ENCODE measurements around the gene BMP2. TPM values are rescaled to one million over a fixed set of nuclear protein-coding genes. Genes with fewer than 3 reads are reported as not detected.
A peak's percentile ranks its signal among the peaks of the same experiment; 100 is the strongest.

BMP2 gene
- polyA plus RNA-seq (ENCODE audit: insufficient read length in 10 of 10) = 1 to 10 TPM; 2.2 to 8.5 (median 2.9) TPM
- long read RNA-seq, donor 1, partial matches to known transcripts = 0 of 2 reads
- long read RNA-seq, donor 1, other reads (novel, unspliced or antisense) = 0 of 2 reads
- long read RNA-seq, donor 2, partial matches to known transcripts = 0 of 2 reads
- long read RNA-seq, donor 2, other reads (novel, unspliced or antisense) = 0 of 2 reads
- long read RNA-seq, donor 3 = 0 reads
- long read RNA-seq, donor 4, partial matches to known transcripts = 0 of 1 reads
- long read RNA-seq, donor 4, other reads (novel, unspliced or antisense) = 0 of 1 reads
- long read RNA-seq, donor 5, partial matches to known transcripts = 0 of 3 reads
- long read RNA-seq, donor 5, other reads (novel, unspliced or antisense) = 0 of 3 reads
- long read RNA-seq, donor 6, partial matches to known transcripts = 0 of 1 reads
- long read RNA-seq, donor 6, other reads (novel, unspliced or antisense) = 0 of 1 reads
- long read RNA-seq, donor 7 = 0 reads
- long read RNA-seq, donor 8, partial matches to known transcripts = 0 of 2 reads
- long read RNA-seq, donor 8, other reads (novel, unspliced or antisense) = 0 of 2 reads
- long read RNA-seq, donor 9 = 0 reads

DNA sequence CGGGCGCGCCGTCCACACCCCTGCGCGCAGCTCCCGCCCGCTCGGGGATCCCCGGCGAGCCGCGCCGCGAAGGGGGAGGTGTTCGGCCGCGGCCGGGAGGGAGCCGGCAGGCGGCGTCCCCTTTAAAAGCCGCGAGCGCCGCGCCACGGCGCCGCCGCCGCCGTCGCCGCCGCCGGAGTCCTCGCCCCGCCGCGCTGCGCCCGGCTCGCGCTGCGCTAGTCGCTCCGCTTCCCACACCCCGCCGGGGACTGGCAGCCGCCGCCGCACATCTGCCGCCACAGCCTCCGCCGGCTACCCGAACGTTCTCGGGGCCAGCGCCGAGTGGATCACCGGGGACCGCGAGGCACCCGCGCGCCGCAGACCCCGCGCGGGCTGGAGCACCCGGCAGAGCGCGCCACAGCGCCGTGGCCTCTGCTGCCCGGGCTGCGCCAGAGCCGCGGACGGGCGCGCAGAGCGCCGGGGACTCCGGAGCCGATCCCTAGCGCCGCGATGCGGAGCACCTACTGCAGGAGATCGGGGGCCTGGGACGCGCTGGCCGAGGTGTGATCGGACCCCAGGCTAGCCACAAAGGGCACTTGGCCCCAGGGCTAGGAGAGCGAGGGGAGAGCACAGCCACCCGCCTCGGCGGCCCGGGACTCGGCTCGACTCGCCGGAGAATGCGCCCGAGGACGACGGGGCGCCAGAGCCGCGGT, at the start of gene BMP2:
Gene BMP2, plus strand, starts transcription at position 151 of the 692 bp plus-strand sequence. CDS start 2,441 bp downstream, outside the sequence.
- DNase-seq = peak; percentile 34 to 87 (median 60)

DNA sequence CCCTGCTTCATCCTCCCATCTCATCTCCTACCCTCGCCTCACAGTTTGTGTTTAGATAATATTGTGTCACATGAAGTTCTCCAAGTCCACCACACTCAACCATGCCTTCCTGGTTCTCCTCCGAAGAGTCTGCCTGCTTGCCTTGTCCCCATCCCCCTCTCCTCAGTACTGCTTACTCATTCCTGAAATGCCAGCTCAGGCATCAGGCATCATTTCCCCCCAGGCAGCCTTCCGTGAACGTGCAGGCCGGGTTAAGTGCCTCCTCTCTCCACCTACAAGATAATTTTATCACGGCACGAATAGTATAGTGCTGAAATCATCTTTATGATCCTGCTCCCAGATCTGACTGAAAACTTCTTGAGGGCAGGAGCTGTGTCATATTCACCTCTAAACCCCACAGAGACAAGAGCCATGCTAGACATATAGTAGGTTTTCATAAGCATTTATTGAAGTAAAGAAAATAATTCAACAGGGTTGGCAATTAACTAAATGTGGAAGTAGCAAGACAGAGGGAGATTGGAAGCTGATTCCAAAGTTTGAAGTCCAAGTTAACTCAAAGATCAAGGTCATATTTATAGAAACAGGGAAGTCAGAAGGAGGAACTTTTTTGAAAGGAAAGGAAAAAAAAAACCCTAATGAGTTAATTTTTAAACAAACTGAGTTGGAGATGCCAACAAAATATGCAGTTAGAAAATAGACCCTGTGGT, 48.7 kb upstream of the BMP2 start:
- DNase-seq = no peak

DNA sequence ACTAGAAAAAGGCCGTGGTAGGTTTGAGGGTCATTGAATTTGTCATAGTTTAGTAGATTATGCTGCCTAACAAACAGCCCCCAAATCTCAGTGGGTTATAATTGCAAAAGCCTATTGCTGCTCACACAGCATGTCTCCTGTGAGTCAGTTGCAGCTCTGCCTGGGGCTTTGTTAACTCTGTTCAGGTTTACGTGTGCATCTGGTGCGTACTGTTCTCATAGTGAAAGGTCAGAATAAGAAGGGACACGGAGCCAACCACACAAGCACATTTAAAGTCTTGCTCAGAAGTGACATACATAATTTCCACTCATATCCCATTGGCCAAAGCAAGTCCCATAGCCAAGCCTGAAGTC, 48.1 kb upstream of the BMP2 start:
- no peak for DNase-seq

DNA sequence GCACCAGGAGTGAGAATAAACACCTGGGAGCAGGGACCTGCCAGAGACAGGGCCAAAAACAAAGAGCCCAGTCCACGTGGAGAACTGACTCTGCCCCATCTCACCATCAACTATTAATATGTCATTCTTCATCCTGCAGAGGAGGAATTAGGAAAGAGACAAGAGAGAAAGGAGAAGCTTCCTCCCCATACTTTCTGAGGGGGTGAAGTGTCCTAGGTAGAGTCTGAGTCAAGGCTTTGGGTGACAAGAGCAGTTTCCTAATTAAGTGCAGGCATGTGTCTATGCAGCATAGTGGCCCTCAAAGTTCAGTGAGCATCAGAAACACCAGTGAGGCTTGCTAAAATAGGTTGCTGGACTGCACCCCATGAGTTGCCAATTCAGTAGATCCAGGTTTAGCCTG, 40.7 kb upstream of the BMP2 start:
- DNase-seq = no peak

DNA sequence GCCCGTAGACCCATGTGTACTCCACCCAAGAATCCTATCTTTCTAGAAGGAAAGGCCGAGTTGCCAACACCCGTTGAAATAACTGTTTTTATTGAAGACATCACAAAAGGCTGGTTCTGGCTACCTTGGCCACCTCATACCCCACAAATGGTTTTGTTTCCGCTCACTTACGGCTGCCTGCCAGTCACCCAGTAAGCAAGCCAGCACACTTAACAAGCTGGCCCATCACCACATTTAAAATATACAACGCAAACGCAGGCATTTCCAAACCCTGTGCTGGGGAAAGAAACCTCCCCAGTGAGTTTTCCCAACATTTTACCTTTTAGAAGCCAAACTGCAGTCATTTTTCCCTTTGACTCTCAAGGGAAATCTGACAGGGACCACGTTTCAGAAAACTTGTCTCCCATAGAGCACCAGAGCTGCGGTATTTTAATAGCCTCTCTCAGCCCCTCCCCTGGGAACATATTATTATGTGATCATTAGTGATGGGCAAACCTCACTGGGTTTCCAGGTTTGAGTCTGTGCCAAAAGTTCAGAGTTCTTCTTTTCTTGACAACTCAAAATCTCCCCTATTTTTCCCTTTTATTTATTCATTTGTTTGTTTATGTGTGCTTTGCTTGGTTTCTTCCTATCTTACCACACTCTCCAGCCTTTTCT, 36.7 kb upstream of the BMP2 start:
- no peak for DNase-seq

DNA sequence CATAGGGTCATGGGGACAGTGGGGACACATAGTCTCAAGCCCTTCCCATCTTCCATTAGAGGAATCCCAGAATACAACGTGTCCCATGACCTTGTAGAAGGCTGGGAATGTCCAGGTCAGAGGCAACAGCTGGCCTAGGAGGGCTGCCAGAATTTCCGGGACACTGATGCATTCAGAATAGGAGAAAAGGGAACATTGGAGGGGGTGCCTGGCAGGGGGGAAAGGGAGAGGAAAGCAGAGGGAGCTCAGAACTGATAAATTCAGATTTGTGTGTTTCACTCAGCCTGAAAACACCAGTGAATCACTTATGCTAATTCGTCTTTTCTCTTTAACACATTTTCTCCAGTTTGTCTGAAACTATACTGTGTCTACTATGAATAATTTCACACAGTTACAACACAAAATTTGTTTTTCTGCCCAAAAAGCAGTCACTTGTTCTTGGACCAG, 35.5 kb upstream of the BMP2 start:
- DNase-seq = peak; percentile 18 to 71 (median 48)

DNA sequence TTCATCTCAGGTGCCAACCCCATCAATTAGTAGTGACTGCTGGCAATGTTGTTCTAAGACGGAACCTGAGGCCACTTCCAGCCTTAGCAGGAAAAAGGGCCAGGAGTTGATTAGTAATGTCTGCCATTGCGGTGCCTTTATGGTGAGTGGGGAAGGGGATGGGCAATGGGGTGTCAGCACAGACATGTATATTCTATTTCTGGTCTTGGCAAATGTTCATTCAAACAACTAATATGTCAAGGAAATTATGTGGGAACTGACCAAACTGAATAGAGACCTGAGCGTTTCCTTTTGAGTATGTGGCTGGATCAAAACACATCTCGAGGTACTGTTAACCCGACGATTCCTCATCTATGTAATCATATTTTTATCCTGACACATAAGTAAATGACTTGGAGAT, 34.6 kb upstream of the BMP2 start:
- DNase-seq = no peak

DNA sequence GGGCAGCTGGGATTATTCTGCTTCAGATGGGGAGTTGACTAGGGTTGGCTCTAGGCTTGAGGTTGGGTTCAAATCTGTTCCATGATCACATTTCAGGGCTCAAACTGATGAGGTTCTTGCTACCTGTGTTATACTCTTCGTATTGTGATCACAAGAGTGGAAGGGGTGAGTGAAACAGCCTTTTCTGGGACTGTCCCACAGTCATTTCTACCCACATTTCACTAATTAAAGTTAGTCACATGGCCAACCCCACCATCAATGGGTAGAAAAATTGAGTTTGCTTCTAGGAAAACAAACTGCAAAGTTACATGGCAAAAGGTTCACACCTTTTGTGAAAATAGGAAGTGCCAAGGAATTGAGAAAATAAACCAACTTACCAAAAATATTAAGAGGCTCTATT, 33.5 kb upstream of the BMP2 start:
- no peak for DNase-seq

DNA sequence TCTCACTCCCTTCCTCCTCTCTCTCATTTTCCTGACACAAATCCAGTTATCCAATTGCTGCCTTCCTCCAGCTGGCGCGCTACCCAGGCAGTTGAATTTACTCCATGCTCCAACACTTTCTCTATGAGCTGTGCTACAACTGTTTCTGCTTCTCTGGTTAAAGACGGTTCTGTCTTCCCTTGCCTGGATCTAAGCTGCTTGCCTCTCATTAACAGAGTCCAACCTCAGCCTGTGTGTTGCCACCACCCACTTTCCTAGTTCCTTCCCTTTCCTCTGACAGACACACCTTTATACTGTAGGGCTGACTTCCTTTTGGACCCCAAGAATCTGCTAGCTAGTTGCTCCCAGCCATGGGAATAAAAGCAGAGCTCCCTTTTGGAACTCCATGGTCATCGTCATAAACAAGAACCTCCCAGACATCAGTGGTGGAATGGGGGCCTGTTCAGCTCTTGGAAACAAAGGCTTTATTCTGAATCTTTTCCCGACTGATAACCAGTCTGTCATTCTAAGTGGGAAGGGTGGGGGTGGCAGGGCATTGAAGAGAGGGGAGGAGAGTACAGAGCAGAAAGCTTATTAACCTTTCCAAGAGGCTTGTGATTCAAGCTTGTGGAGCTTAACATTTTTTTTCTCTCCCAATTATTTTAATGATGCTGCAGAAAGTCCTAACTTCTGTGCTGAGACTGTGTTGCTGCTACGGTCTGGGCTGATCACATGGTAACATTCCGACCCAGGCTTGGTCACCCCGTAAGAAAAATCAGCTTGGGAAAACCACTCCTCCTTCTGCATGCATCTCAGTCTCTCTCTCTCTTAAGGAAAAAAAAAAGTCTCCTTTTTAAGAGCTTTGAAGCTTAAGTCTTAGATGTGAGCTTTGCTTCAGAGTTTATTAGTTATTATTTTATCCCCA, 31.3 kb upstream of the BMP2 start:
- no peak for DNase-seq

DNA sequence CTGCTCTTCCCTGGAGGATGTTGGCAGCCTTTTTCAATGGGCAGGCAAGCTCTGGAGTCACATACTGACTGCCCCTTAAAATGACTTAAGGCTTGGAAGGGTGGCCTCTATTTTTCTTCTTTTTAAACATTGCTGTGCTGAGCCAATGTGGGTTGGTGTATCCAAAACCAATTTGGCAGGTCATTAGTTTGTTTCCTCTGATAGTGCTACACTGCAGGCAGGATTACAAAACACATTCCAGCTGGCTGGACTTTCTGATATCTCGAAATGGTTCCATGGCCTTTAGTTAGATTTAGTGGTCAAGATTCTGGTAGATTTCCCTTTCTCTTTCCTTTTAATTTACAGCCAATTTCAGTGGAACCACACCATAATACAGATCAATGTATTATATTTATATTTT, 28.1 kb upstream of the BMP2 start:
- no peak for DNase-seq

DNA sequence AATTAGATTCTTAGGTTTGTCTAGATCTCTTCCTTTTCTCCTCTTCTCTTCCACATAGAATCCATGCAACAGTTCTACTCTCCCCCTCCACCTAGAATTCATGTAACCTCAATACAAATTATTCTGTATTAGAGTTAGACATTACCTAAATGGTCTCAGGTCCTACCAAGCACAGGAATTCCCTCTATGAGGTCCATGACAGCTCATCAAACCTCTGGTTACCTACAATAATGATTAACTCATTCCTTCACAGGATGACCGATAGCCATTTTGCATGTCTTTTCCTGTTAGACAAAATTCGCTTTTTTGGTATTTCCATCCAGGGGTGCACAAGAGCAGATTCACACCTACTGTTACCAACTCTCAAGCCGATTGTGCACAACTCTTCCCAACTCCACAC, 27.4 kb upstream of the BMP2 start:
- DNase-seq = no peak

DNA sequence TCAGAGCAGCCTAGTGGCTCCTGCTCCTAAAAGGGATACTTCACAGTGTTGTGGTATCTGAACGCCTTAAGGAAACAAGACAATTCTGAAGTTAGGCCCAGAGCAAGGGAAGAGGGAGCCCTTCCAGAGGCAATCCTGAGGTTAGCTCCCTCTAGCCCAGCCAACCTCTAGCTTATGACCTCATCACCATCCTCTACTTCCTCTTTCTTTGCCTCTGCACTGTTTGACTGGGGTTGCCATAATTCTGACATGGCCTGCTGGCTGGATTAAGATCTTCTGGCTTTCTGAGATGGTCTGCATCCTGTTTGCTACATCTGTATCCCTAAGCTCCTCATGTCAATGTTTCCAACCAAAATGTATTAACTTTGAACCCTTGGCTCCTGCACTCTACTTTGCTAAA, 23.3 kb upstream of the BMP2 start:
- DNase-seq = no peak

DNA sequence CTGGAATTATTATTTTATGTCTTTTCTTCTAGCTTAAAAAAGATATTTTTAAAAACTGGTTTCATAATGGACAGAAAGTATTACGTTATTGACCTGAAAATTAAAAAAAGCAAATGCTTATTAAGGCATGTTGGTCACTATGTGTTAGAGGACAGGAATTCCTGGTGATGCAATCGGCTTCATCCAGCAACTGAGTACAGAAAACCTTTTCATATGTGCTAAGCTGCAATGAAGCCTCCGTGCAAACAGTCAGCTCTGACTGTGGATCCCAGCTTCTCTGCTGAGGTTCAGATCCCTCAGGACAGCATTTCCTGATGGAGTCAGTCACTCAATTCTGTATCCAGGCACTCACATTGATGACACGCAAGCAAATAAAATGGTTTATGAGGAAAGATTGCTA, 22.7 kb upstream of the BMP2 start:
- DNase-seq = no peak

DNA sequence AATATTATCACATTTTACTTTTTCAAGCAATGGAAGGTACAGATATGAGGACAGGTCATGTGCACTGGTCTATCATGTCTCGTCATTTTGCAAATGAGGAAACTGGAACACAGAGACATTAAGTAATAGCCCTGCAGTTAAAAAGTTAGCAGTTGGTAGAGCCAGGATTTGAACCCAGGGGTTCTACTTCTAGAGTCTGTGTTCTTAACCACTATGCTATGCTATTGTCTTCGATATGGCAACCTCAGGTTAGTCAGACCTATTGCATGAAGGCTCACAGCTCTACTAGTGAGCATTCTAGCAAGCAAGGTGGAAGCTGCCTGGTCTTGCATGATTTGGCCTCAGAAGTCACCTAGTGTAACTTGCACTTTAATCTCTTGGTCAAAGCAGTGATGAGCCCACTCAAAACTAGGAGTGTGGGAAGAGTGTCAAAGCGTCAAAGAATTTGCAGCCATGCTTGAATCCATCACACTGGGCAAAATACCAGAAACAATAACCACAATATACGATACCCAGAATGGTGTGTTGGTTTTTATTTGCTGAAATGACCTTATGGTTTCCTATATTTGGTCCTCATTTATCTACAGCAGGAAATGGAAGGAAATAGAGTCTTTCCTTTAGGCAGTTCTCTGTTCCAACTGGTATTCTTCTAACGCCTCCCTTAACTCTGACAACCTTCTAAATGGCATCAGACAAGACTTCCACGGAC, 20.4 kb upstream of the BMP2 start:
- DNase-seq = no peak

DNA sequence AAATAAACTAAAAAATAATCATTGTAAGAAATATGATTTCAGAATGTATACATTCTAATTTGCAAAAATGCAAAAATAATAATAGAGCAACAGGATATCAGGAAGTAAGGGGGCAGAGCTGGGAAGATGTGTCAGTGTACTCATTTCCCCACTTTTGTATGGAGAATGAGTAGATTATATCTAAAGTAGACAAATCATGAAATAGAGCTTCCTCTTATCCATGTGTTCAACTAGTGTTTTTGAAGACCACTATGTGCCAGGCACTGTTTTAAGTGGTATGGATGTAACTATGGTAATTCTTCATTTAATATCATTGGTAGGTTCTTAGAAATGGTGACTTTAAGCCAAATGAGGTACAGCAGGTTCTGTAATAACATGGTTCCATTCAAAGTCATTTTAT, 17.0 kb upstream of the BMP2 start:
- no peak for DNase-seq

DNA sequence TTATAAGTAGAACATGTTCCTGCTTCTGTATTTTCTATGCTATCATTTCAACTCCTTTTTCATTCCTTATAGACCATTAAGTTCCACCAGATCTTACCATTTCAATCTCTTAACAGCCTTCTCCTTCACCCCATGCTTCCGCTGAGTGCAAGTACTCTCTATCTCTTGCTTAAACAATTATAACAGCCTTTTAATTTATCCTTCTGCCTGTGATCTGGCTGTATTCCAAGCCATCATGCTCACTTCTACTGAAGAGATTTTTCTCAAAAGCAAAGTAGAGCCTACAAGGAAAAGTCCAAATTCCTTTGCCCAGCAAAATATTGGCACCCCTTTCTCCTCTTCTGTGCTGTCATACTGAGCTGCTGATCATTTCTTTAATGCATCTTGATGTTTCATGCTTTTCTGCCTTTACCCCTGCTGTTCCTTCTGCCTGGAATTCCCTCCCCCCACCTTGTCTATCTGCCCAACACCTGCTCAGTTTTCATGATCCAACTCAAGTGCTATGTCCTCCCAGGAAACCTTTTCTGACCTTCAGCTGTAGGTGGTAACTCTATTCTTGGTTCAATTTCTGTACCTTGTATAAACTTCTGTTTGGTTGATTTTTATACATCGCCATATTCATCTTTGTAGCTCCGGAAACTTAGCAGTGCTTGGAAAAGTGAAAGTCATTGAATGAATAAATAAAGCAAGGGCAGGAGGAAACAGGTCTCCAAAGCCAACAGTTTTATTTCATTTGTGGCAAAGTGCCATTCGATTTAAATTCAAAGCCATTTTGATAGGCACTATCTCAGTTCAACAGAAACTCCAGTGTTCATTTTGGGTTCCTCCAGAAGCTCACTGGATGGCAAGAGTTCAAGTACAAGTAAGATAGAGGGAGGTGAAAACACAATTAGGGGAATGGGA, 10.5 kb upstream of the BMP2 start:
- no peak for DNase-seq

DNA sequence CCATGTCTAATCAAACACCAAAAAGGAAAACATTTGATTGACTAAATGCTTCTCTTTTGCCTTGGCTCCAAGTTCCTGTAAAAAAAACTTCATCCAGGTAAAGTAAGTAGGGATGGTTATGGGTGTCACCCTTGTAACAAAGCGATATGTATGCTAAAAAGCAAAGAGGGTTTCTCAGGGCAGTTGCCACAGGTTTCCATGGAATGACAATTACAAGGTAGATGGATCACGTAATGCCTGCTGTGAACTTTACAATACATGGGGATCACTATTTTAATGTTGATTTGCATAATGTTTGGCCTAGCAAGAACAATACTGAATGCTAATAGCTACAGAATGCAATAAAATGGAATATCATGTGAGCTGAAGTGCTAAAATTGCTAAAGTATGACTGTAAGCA, 2.9 kb upstream of the BMP2 start:
- DNase-seq = no peak

DNA sequence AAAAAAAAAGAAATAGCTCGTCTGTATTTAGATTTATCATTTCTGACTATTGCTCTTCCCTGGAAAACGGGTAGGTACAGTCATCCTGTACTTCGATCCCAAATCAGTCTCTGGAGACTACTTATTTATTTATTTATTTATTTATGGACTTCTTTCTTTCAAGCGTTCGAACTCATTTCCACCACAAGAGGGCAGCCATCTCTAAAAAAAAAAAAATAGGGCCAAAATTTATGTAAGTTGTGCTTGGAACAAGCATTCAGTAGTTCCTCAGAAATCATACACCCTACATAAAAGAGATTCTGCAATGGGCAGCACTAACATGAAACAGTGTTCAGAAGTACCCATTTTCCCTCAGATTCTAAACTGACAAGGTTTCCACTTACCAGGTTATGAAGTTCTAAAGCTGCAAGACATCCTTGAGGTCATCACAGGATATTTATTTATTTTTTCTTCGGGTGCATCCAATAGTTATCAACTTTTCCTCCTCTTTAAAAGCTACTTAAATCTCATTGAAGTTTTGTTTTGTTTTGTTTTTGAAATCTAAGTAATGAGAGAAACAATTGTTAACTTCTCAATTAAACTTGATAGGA, 1.9 kb upstream of the BMP2 start:
- DNase-seq = peak; percentile 51 to 79 (median 75)

DNA sequence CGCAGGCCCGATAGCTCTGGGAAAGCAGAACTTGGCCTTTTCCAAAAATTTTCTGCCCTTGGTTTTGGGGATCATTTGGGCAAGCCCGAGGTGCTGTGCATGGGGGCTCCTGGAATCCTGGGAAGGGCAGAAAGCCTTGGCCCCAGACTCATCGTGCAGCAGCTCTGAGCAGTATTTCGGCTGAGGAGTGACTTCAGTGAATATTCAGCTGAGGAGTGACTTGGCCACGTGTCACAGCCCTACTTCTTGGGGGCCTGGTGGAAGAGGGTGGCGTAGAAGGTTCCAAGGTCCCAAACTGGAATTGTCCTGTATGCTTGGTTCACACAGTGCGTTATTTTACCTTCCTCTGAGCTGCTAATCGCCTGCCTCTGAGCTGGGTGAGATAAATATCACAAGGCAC, 1.1 kb upstream of the BMP2 start:
- no peak for DNase-seq

All from muscle of back (tissue), 13 donors.